OCI-LY1 (cell line): ENCODE results near the gene C1orf50.

Experiments
- EZH2 ChIP-seq: fragments of 200-600 bp; sonication (generic), shearing (Covaris generic); IDR thresholded peaks from 2 replicates; pipeline ENCODE4 v1.8.0; 2017; ENCODE audit warnings: borderline replicate concordance, mixed run types, mild to moderate bottlenecking, antibody characterized with exemption, low read length, moderate library complexity, mixed read lengths
- TF ChIP-seq, protein P1 (sequence below): fragments of 200-600 bp; sonication (generic), shearing (Covaris generic); IDR thresholded peaks from 2 replicates; pipeline ENCODE4 v1.5.1; 2017; ENCODE audit warnings: mild to moderate bottlenecking, antibody characterized with exemption, low read length, moderate library complexity, mixed read lengths

DNA sequence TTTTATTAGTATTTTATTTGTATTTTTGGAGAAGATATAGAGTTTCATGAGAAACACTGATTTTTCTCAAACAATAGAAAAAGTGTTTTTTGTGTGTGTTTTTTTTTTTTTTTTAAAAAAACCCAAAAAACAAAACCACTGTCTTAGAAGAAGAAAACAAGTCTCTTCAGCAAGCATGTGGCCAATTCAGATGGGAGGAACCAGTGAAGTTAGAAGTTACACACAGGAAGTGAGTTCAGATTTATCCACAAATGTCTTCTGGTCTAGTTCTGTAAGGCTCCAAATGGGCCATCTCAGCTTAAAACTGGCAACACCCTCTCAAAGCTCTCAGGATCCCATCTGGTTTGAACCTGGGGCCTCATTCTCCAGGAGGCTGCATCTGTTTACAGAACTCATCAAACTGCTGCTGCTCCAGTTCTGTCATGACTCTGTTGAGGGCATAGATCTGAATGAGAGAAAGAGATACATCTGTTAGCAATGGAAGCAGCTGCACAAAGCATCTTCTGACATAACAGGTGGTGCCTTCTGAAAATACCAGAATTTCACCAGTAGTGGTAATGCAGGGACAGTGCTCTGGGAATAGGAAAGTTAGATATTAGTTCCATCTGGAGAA lies 40.1 kb downstream of the C1orf50 start:
- TF ChIP-seq, protein P1, sequence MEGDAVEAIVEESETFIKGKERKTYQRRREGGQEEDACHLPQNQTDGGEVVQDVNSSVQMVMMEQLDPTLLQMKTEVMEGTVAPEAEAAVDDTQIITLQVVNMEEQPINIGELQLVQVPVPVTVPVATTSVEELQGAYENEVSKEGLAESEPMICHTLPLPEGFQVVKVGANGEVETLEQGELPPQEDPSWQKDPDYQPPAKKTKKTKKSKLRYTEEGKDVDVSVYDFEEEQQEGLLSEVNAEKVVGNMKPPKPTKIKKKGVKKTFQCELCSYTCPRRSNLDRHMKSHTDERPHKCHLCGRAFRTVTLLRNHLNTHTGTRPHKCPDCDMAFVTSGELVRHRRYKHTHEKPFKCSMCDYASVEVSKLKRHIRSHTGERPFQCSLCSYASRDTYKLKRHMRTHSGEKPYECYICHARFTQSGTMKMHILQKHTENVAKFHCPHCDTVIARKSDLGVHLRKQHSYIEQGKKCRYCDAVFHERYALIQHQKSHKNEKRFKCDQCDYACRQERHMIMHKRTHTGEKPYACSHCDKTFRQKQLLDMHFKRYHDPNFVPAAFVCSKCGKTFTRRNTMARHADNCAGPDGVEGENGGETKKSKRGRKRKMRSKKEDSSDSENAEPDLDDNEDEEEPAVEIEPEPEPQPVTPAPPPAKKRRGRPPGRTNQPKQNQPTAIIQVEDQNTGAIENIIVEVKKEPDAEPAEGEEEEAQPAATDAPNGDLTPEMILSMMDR = no peak
- no peak for TF ChIP-seq EZH2
